Keratinocyte (primary cell): ENCODE results near the gene KIF22. TPM values are rescaled to one million over a fixed set of nuclear protein-coding genes. Genes with fewer than 3 reads are reported as not detected.

Experiments used
- DNase-seq: peaks from one replicate; pipeline ENCODE4 v3.0.0-alpha.2; 2011; ENCODE audit warnings: low read depth, missing footprints, low spot score
- FAIRE-seq: peaks from 2 replicates; lab custom pipeline; 2011; peaks lifted over from hg19 to GRCh38; lab: Jason Lieb, UNC
- H2AFZ ChIP-seq: 2 replicates; pipeline ENCODE4 v1.6.0; 2012; ENCODE audit warnings: low read length, control low read depth, inconsistent platforms; ENCODE audit not compliant: control insufficient read depth
- H3K27ac ChIP-seq: 2 replicates; pipeline ENCODE4 v1.5.1; 2011; ENCODE audit warnings: low read length; ENCODE audit not compliant: control insufficient read depth, insufficient read depth
- H3K27me3 ChIP-seq: 3 replicates; pipeline ENCODE4 v1.6.0; 2011; ENCODE audit warnings: low read length; ENCODE audit not compliant: control insufficient read depth, insufficient read depth; ENCODE audit errors: extremely low read depth
- H3K36me3 ChIP-seq, 2 experiments: 2 replicates in 1 of 2; 3 replicates in 1 of 2; pipeline ENCODE4 v1.5.1; 2011; ENCODE audit warnings: low read length in 2 of 2, mild to moderate bottlenecking in 1 of 2; ENCODE audit not compliant: control insufficient read depth in 2 of 2, insufficient read depth in 2 of 2; ENCODE audit errors: extremely low read depth in 1 of 2
- H3K4me1 ChIP-seq: 3 replicates; pipeline ENCODE4 v1.5.1; 2011; ENCODE audit warnings: low read length; ENCODE audit not compliant: control insufficient read depth, insufficient read depth; ENCODE audit errors: extremely low read depth
- H3K4me2 ChIP-seq: 3 replicates; pipeline ENCODE4 v1.6.0; 2011; ENCODE audit warnings: low read depth, low read length; ENCODE audit not compliant: control insufficient read depth, insufficient read depth; ENCODE audit errors: extremely low read depth
- H3K4me3 ChIP-seq, 3 experiments: fragments of 200-600 bp in 1 of 3; sonication (generic) in 1 of 3; 2 replicates in 2 of 3; 3 replicates in 1 of 3; pipeline ENCODE4 v1.5.1; 2011 to 2016; ENCODE audit warnings: low read length in 3 of 3, mild to moderate bottlenecking in 3 of 3, control low read depth in 2 of 3, inconsistent platforms in 1 of 3, low read depth in 1 of 3, mixed read lengths in 1 of 3, mixed run types in 1 of 3, moderate library complexity in 1 of 3; ENCODE audit not compliant: control insufficient read depth in 2 of 3, insufficient read depth in 2 of 3; ENCODE audit errors: extremely low read depth in 1 of 3
- H3K79me2 ChIP-seq: 2 replicates; pipeline ENCODE4 v1.6.0; 2012; ENCODE audit warnings: low read length; ENCODE audit not compliant: control insufficient read depth, insufficient read depth
- H3K9ac ChIP-seq: 3 replicates; pipeline ENCODE4 v1.6.0; 2011; ENCODE audit warnings: low read length; ENCODE audit not compliant: control insufficient read depth, insufficient read depth; ENCODE audit errors: extremely low read depth
- H3K9me1 ChIP-seq: 3 replicates; pipeline ENCODE4 v1.6.0; 2011; ENCODE audit warnings: low read length; ENCODE audit not compliant: control insufficient read depth, insufficient read depth; ENCODE audit errors: extremely low read depth
- H3K9me3 ChIP-seq: 2 replicates; pipeline ENCODE4 v1.5.1; 2012; ENCODE audit warnings: low read depth, low read length; ENCODE audit not compliant: control insufficient read depth
- H4K20me1 ChIP-seq: 3 replicates; pipeline ENCODE4 v1.6.0; 2011; ENCODE audit warnings: low read length; ENCODE audit not compliant: control insufficient read depth, insufficient read depth; ENCODE audit errors: extremely low read depth
- CTCF ChIP-seq, 3 experiments: IDR thresholded peaks in 1 of 3; conservative IDR thresholded peaks in 1 of 3; optimal IDR thresholded peaks in 1 of 3; 2 replicates in 2 of 3; 3 replicates in 1 of 3; pipeline versions ENCODE3 to v1.5.1; 2011; ENCODE audit warnings: low read length in 3 of 3, mild to moderate bottlenecking in 3 of 3, moderate library complexity in 2 of 3, control low read depth in 1 of 3, inconsistent platforms in 1 of 3; ENCODE audit not compliant: insufficient read depth in 2 of 3; ENCODE audit errors: extremely low read depth in 1 of 3
- EZH2 ChIP-seq: IDR thresholded peaks from one replicate; pipeline ENCODE4 v1.6.1; 2012; ENCODE audit warnings: inconsistent platforms, mild to moderate bottlenecking, low read length, moderate library complexity
- dilution Hi-C: fragments of 300-500 bp; cut with MboI; formaldehyde crosslinking; loops from one replicate; pipeline ENCODE4 v1.7.0; 2020; ENCODE audit warnings: low sequenced_read_pairs; ENCODE audit not compliant: extremely low pct_ligation_motif_present
- polyA plus RNA-seq, 5 experiments: library from polyadenylated mRNA; depleted of rRNA in 3 of 5; stranded (reverse) in 3 of 5; stranded (forward) in 1 of 5; unstranded in 1 of 5; fragments of >200 nt; gene quantifications; 1 replicate in 1 of 5; 2 replicates in 3 of 5; 3 replicates in 1 of 5; pipeline versions ENCODE4 v1.2.1 to v1.2.3, GENCODE V29; 2011 to 2012; ENCODE audit warnings: missing spikeins in 2 of 5, low read depth in 1 of 5, low replicate concordance in 1 of 5
- small RNA-seq, 3 experiments: library from RNA; depleted of rRNA; stranded (forward); fragments of <200 nt; gene quantifications; one replicate each; pipeline ENCODE3, GENCODE V24; 2012; ENCODE audit warnings: low read depth in 3 of 3, low replicate concordance in 1 of 3; ENCODE audit not compliant: insufficient read length in 3 of 3

The KIF22 gene
- polyA plus RNA-seq, 1 donor (not counting 4 experiments of a cell fraction or from before 2014, with no cell fraction given) = 43.7 TPM

DNA sequence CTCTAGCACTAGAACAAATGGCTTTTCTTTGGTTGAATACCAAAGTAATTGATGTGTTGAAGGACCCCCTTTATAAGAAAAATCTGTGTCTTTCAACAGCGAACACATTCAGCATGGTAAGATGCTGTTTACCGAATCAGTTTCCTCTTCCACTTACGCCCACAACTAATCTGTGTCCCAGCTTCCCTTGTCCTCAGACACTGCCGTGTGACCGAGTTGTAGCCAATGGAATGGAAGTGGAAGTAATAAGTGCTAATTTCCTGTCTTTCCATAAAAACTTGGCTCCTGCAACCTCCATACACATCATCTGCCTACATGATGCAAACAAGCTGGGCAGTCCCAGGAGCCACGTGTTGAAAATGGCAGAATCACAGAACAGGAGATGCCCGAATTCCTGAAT is 62.1 kb downstream of the KIF22 start:
- no peak for DNase-seq
- Histone ChIP-seq H2AFZ (no peak overlapping the region), H3K9me3 (no peaks in the 10 kb centered on the region)

GRCh38 chr16:29854520-29855100 is 64.1 kb downstream of the KIF22 start:
- H3K27me3 ChIP-seq = no peaks in the 10 kb centered on the region
- H4K20me1 ChIP-seq = no peaks in the 10 kb centered on the region
- TF ChIP-seq EZH2 (no peak), CTCF (optimal IDR thresholded peaks at IDR 0.05 in 1 of 3, IDR thresholded peaks at IDR 0.05 in 1 of 3, conservative IDR thresholded peaks at IDR 0.05 in 1 of 3; ENCODE audit: extremely low read depth in 1 of 3, insufficient read depth in 2 of 3, low read length in 3 of 3) (no peak)
- no peak overlapping the region for H3K4me3 ChIP-seq
- H3K9ac ChIP-seq = no peak overlapping the region
- no peak for DNase-seq
- dilution Hi-C loops = no loop called here
- peaks cover 2 to 9% of the 10 kb centered on the region in 2 experiments for H3K36me3 ChIP-seq
- FAIRE-seq = no peak
- no peaks in the 10 kb centered on the region for H3K9me3 ChIP-seq
- no peaks in the 10 kb centered on the region for H3K79me2 ChIP-seq
- no peak overlapping the region for H3K4me2 ChIP-seq
- H3K4me1 ChIP-seq = no peaks in the 10 kb centered on the region
- H2AFZ ChIP-seq = no peak overlapping the region
- no peak overlapping the region for H3K27ac ChIP-seq
- H3K9me1 ChIP-seq = peaks cover 2% of the 10 kb centered on the region

More for the DNA sequence above, 62.1 kb downstream of the KIF22 start:
- no peaks in the 10 kb centered on the region for H3K27me3 ChIP-seq
- TF ChIP-seq CTCF (optimal IDR thresholded peaks at IDR 0.05 in 1 of 3, IDR thresholded peaks at IDR 0.05 in 1 of 3, conservative IDR thresholded peaks at IDR 0.05 in 1 of 3; ENCODE audit: extremely low read depth in 1 of 3, insufficient read depth in 2 of 3, low read length in 3 of 3) (no peak), EZH2 (no peak)
- H3K79me2 ChIP-seq = no peaks in the 10 kb centered on the region
- no peaks in the 10 kb centered on the region for H3K4me1 ChIP-seq
- peaks cover 1% of the 10 kb centered on the region for H3K9me1 ChIP-seq
- H3K4me3 ChIP-seq = no peak overlapping the region
- peaks cover 2 to 4% of the 10 kb centered on the region in 2 experiments for H3K36me3 ChIP-seq
- no peak overlapping the region for H3K4me2 ChIP-seq
- no peak overlapping the region for H3K27ac ChIP-seq
- FAIRE-seq = no peak
- no peaks in the 10 kb centered on the region for H4K20me1 ChIP-seq
- no peak overlapping the region for H3K9ac ChIP-seq
- dilution Hi-C loops = no loop called here

Small RNAs within 50 kb of the gene (small RNA-seq; reads per million reads assigned to genes)
- gene AC009133.6 (0 reads per million in 3 experiments), gene AC120114.4 (0 reads per million in 3 experiments)

Other genes starting within 250 kb of the KIF22 start
- 0.01 to 0.07 TPM in 2 of 3 replicates, not detected in the other for gene SPN, start 127.5 kb upstream of the KIF22 start, polyA plus RNA-seq
- 8.8 to 21.3 TPM (median 8.9 TPM) in 3 replicates for gene QPRT, start 111.6 kb upstream of the KIF22 start, polyA plus RNA-seq
- gene C16orf54, start 44.8 kb upstream of the KIF22 start, polyA plus RNA-seq = not detected in 3 replicates
- 0.01 TPM in 1 of 3 replicates, not detected in the others for gene ZG16, start 12.5 kb upstream of the KIF22 start, polyA plus RNA-seq
- 48.5 to 82.3 TPM (median 59.0 TPM) in 3 replicates for gene MAZ, start 15.8 kb downstream of the KIF22 start, polyA plus RNA-seq
- gene PRRT2, start 21.4 kb downstream of the KIF22 start, polyA plus RNA-seq = not detected in 3 replicates
- gene PAGR1, start 25.4 kb downstream of the KIF22 start, polyA plus RNA-seq = 6.4 to 17.1 TPM (median 13.6 TPM) in 3 replicates
- 130 to 213 TPM (median 148 TPM) in 3 replicates for gene MVP, start 29.7 kb downstream of the KIF22 start, polyA plus RNA-seq
- 49.5 to 94.6 TPM (median 60.0 TPM) in 3 replicates for gene CDIPT, start 72.5 kb downstream of the KIF22 start, polyA plus RNA-seq
- gene SEZ6L2, start 108.8 kb downstream of the KIF22 start, polyA plus RNA-seq = 0.68 to 2.5 TPM (median 1.5 TPM) in 3 replicates
- gene ASPHD1, start 109.7 kb downstream of the KIF22 start, polyA plus RNA-seq = 0.71 to 1.8 TPM (median 0.88 TPM) in 3 replicates
- gene KCTD13, start 135.5 kb downstream of the KIF22 start, polyA plus RNA-seq = 8.2 to 12.1 TPM (median 9.2 TPM) in 3 replicates
- gene TMEM219, start 171.3 kb downstream of the KIF22 start, polyA plus RNA-seq = 48.5 to 77.2 TPM (median 64.8 TPM) in 3 replicates
- 13.8 to 20.1 TPM (median 15.4 TPM) in 3 replicates for gene TAOK2, start 183.1 kb downstream of the KIF22 start, polyA plus RNA-seq
- 4.1 to 4.8 TPM (median 4.6 TPM) in 3 replicates for gene HIRIP3, start 204.9 kb downstream of the KIF22 start, polyA plus RNA-seq
- gene INO80E, start 205.5 kb downstream of the KIF22 start, polyA plus RNA-seq = 20.1 to 28.3 TPM (median 26.7 TPM) in 3 replicates
- gene DOC2A, start 220.3 kb downstream of the KIF22 start, polyA plus RNA-seq = 0.10 to 0.41 TPM (median 0.26 TPM) in 3 replicates
- not detected in 3 replicates for gene C16orf92, start 232.4 kb downstream of the KIF22 start, polyA plus RNA-seq
- 0.08 TPM in 1 of 3 replicates, not detected in the others for gene TLCD3B, start 240.5 kb downstream of the KIF22 start, polyA plus RNA-seq